Measurements from ENCODE around the gene PLA2G4B. TPM values are rescaled to one million over a fixed set of nuclear protein-coding genes. Genes with fewer than 3 reads are reported as not detected.

PLA2G4B gene
- total RNA-seq, 1 donor from 2014 or later, result 8.2 TPM

DNA sequence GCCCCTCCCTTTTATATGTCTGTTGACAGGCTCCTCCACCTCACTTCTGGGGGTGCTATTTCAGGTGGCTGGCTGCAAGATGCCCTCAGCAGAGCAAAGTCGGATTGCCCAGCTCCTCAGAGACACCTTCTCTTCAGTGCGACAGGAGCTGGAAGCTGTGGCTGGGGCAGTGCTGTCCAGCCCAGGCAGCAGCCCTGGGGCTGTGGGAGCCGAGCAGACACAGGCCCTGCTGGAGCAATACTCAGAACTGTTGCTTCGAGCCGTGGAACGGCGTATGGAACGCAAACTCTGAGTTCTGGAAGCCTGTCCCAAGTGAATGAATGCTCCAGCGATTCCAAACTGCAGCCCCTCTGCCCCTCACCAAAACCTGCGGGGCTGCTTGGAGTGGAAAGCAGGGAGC, 13.5 kb upstream of the PLA2G4B start:
- TF ChIP-seq, protein P1, sequence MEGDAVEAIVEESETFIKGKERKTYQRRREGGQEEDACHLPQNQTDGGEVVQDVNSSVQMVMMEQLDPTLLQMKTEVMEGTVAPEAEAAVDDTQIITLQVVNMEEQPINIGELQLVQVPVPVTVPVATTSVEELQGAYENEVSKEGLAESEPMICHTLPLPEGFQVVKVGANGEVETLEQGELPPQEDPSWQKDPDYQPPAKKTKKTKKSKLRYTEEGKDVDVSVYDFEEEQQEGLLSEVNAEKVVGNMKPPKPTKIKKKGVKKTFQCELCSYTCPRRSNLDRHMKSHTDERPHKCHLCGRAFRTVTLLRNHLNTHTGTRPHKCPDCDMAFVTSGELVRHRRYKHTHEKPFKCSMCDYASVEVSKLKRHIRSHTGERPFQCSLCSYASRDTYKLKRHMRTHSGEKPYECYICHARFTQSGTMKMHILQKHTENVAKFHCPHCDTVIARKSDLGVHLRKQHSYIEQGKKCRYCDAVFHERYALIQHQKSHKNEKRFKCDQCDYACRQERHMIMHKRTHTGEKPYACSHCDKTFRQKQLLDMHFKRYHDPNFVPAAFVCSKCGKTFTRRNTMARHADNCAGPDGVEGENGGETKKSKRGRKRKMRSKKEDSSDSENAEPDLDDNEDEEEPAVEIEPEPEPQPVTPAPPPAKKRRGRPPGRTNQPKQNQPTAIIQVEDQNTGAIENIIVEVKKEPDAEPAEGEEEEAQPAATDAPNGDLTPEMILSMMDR (IDR thresholded peaks at IDR 0.05), result no peak
- ATAC-seq (ENCODE audit: low read depth) (no peak), DNase-seq (no peak)
- H3K4me1 Mint-ChIP-seq, result peaks cover 13% of the 10 kb centered on the region
- POLR2A ChIA-PET, result no interaction called here
- H3K27ac Mint-ChIP-seq, result no peak overlapping the region
- intact Hi-C loops (cut with micrococcal nuclease), result no loop called here
- H3K27me3 Mint-ChIP-seq, result no peaks in the 10 kb centered on the region
- CTCF ChIA-PET, result no interaction called here
- no peaks in the 10 kb centered on the region for H3K9me3 Mint-ChIP-seq
- no peak overlapping the region for H3K4me3 Mint-ChIP-seq
- H3K36me3 Mint-ChIP-seq (ENCODE audit: low read depth), result peaks cover 35% of the 10 kb centered on the region

DNA sequence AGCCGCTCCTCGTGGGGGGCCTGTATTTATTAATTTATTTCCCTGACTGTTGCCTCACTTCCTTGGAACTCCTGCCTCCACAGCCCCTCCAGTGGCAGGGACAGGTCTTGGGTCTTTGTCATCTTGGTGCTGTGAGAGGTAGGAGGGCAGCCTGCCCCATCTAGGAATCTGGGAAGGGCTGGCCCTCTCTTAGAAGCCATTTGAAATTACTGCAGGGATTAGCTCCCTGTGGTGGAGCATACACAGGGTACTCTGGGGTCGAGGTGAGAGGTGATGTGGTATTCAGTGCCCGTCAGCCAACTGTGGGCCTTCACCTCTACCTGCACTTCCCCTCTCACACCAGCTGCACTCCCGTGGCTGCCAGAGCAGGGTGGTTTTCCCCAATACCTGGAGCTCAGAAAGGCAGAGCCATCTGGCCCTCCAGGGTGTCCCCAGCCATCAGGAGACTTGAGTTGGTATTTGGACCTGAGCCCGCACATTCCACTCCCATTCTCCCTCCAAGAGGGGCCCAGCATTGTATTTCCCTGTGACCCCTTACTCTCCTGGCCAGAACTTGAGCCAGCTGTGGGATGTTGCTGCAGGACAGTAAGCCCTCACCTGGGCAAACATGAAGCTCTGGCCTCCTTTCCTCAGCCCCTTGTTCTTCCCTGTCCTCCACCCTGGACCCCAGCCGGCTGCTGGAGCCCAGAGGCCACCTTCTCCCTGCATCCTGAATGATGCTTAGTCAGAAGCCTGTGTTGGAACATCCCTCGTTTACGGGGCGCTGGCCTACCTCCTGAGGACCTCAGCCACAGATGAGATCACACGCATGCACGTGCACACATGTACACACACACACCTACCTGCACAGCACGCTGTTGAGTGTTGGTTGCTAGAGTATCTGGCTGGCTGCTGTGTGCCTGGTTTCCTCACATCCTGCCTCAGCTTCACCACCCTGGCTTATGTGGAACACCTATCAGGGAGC, 12.8 kb upstream of the PLA2G4B start:
- no peaks in the 10 kb centered on the region for H3K27me3 Mint-ChIP-seq
- ATAC-seq (ENCODE audit: low read depth), result no peak
- TF ChIP-seq, protein P1 (IDR thresholded peaks at IDR 0.05), result no peak
- H3K9me3 Mint-ChIP-seq, result no peaks in the 10 kb centered on the region
- H3K36me3 Mint-ChIP-seq (ENCODE audit: low read depth), result peaks cover 30% of the 10 kb centered on the region
- intact Hi-C loops (cut with micrococcal nuclease), result no loop called here
- H3K27ac Mint-ChIP-seq, result no peak overlapping the region
- CTCF ChIA-PET, result interaction anchor here (1.4 kb wide), 1 partner anchor 14 kb away, joined by 5 read pairs; no protein-coding TSS in a partner anchor
- H3K4me3 Mint-ChIP-seq, result peak overlapping the region; percentile 73
- POLR2A ChIA-PET, result no interaction called here
- H3K4me1 Mint-ChIP-seq, result peaks cover 13% of the 10 kb centered on the region
- DNase-seq, result no peak

DNA sequence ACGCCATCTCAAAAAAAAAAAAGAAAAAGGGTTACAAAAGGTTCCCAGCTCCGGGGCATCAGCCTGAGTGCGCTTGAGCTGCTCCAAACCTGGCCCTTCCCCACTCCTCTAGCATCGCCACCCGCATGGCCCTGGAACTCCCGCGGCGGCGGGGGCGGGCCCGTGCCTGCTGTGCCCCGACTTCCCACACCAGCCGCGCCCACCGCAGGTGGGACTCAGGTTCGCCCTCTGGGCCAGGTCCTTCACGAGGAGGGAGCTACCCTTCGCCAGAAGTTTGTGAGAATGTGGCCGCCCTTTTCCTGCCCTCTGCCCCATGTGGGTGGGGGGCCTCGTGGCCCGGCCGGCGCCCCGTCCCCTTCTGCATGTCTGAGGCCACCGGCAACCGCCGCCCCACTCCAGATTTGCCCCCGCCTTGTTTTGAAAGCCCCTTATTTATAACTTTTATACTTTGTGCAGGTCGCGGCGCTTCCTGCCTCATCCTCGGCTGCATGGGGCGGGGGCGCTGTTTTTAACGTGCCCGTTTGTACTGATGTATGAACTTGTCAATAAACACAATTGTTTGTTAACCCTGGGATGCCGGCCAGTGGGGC, 11.3 kb upstream of the PLA2G4B start:
- Mint-ChIP-seq H3K27me3 (no peaks in the 10 kb centered on the region), H3K9me3 (no peaks in the 10 kb centered on the region), H3K4me3 (peak overlapping the region; percentile 91), H3K27ac (peak overlapping the region; percentile 53), H3K4me1 (peaks cover 13% of the 10 kb centered on the region), H3K36me3 (ENCODE audit: low read depth) (peaks cover 26% of the 10 kb centered on the region)
- ATAC-seq (ENCODE audit: low read depth) (peak; percentile 2), DNase-seq (peak; percentile 32)
- TF ChIP-seq, protein P1 (IDR thresholded peaks at IDR 0.05), result no peak
- ChIA-PET POLR2A (interaction anchor here (0.8 to 0.9 kb wide), 2 partner anchors 77 to 108 kb away, joined by 3 read pairs; no protein-coding TSS in a partner anchor), CTCF (interaction anchor here (0.7 to 1.5 kb wide), 4 partner anchors 14 to 77 kb away, joined by 3 to 6 read pairs (median 3); partner anchors contain the start of gene MAPKBP1)
- intact Hi-C loops (cut with micrococcal nuclease), result no loop called here

DNA sequence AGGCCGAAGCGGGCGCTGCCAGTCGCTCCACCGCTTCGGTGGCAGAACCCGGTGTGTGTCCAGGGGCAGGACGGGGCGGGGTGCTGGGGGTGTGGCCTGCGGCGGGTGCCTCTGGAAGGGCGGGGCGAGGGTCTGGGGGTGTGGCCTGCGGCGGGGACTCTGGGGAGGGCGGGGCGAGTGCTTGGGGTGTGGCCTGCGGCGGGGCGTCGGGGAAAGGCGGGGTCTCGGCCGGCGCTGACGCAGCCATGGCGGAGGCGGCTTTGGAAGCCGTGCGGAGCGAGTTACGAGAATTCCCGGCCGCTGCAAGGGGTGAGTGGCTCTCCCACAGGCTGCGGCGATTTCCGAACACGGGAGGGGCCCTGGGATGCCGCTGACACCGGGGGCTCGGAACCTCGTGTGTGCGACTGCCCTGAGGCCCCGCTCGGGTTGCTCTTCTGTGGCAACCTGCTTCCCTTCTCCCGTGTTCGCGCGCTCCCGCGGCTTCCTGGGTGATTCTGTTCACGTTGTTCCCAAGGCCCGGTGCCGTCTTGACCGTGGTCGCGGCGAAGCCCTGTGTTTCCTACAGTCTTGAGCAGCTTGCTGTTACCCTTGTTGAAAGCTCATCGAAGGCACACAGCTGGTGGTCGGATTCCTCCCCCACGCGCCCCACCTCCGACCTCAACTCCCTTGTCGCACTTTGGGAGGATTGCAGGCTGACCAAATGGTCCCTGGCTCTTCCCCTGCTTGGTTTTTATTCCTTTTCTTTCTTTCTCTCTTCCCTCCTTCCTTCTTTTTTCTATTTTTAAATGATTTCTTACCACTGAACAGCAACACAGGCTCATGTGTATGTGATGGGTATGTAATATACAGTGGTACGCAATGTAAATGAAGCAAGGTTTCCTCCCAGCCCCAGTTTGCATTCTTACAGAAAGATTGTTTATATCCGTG, 10.5 kb upstream of the PLA2G4B start, which contains the start of gene JMJD7:
Gene JMJD7, plus strand, starts transcription at position 213 of the 927 bp plus-strand sequence. Its CDS starts 33 bp downstream, at position 246.
- Mint-ChIP-seq H3K4me3 (peak within 1 kb of the TSS; percentile 91), H3K36me3 (ENCODE audit: low read depth) (peaks cover 25% of the 10 kb centered on the region), H3K9me3 (no peaks in the 10 kb centered on the region), H3K27me3 (no peaks in the 10 kb centered on the region), H3K27ac (peak within 1 kb of the TSS; percentile 73), H3K4me1 (peaks cover 21% of the 10 kb centered on the region)
- TF ChIP-seq, protein P1 (IDR thresholded peaks at IDR 0.05), result no peak
- peak; percentile 98 for ATAC-seq (ENCODE audit: low read depth)
- intact Hi-C loops (cut with micrococcal nuclease), result loop anchor here (1.0 to 2.0 kb wide), 6 partner anchors 54 to 167 kb away; partner anchors contain the start of genes MAPKBP1 and SPTBN5
- CTCF ChIA-PET, result interaction anchor here (0.9 to 1.5 kb wide), 2 partner anchors 54 to 75 kb away, joined by 3 to 6 read pairs; partner anchors contain the start of gene MAPKBP1
- POLR2A ChIA-PET, result no interaction called here
- peak; percentile 93 for DNase-seq
